NCI-H748 treated with DMSO at 0.1 percent for 48 hours (cell line): ENCODE results near the gene ZNF746.
"Not testable (repeated sequence)": the region's sequence is repeated elsewhere in the genome, so short reads cannot be mapped to it uniquely, and the experiment has no call there.

Source experiments
- DNase-seq: peaks from one replicate; lab custom pipeline; 2025; lab: John Stamatoyannopoulos, UW

Gene ZNF746

DNA sequence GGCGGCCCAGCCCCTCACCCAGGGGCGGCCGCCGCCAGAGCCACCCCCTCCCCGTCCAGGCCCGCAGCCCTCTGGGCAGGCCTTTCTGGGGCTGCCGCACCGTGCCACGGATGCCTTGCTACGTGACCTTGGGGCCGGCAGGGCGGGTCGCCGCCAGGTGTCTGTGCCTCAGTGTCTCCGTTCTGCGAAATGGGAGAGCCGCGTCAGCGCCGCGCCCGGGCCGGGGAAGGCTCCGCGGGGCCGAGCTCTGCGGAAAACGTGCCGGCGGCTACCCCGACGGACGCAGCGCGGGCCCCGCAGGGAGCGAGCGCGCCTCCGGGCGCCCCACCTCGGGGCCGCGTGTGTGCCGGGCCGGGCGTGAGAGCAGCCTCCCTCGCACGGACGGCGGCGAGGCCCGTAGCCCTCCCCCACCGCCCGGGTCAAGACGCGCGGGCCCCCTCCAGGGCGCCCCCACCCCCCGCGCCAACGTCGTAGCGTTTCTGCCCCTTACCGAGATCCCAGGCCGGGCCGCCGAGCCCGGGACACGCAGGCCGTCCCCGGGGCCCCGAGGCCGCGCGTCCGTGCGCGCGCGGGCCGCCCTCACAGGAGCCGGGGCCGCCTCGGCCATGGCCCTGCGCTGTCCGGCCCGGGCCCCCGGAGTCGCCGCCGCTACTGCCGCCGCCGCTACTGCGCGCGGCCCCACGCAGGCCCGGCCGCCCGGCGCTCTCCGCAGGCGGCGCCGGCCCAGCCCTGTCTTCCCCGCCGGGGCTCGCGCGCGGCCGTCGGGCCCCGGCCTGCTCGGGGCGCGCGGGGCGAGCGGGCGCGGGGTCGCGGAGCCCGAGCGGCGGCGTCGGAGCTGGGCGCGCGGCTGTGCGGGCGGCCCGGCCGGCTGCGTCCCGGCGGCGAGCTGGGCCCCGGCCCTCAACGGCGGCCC lies 37.8 kb downstream of the ZNF746 start:
- no peak for DNase-seq

DNA sequence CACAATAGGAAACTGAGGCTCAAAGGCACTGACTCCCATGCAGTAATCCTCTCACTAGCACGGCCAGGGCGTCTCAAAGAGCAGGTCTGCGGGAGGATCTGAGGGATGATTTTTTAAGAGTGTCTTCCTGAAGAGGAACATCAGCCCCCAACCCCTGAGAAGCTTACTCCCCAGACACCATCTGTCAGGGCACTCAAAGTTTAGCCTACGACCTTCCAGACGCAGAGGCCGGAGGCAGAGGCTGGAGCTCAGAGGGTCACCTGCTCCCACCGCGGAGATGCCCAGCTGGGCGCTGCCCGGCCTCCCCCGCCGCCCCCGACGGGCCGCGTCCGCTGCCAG lies 38.4 kb downstream of the ZNF746 start:
- DNase-seq = no peak

DNA sequence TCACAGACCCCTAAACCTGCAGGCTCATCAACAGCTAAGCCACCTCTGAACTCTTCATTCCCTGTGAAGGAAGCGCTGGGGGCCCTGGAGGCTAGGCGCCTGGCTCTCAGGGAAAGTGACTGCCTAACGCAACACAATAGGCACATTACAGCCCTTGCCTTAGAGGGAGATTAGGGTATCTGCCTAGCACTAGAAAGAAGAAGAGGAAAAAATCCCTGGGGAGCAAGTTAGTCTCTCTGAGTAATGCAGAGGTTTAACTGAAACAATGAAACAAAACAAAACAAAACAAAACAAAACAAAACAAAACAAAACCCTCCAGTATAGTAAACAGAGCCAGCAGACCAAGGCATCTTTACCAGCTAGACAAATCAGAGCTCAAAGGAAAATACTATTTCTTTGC lies 39.4 kb downstream of the ZNF746 start:
- no peak for DNase-seq

GRCh38 chr7:149457766-149458165 lies 39.8 kb downstream of the ZNF746 start:
- DNase-seq = no peak

DNA sequence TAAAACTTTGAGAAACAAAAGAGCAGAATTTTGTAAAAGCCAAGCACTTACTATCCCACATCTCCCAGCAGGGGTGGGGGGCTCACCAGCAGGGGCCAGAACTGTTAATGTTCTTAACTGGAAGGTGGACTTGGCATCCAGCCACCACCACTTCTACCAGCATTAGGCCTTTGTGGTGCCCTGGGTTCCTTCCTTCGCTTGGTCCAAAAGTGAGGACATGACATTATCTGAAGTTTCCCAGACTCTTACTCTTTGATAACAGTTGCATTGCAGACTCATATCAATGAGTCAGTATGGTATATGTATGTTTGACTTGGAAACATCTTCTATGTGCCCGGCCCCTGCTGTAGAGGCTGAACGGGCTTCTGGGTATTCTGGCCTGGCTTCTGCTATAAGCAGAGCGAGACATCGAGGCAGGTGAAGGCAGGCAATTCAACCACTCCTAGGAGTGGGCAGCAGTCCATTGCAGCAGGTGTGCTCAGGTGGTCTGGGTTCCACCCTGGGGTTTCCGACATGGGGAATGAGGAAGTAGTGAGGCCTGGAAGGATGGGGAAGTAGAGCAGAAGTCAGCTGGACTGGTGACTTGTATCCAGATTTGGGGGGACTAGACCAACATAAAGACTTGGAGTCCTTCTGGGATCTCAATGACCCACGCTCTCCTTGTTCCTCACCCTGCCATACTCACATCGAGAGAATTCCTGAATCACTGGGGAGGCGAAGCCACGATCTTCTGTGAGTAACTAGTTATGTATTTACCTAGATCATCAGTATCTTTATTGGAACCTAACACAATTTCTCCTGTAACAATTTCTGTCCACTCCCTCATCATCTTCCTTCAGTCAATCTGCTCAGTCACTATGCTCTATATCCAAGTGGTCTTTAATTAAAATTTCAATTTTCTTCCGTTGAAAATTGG lies 40.8 kb downstream of the ZNF746 start:
- DNase-seq = no peak

- DNase-seq = no peak
Measured at GRCh38 chr7:149455175-149455950, 42.2 kb downstream of the ZNF746 start.

- no peak for DNase-seq
Measured at GRCh38 chr7:149454750-149455149, 42.9 kb downstream of the ZNF746 start.

GRCh38 chr7:149454006-149454405 lies 43.6 kb downstream of the ZNF746 start:
- DNase-seq = no peak

GRCh38 chr7:149450821-149451220 lies 46.8 kb downstream of the ZNF746 start:
- DNase-seq = no peak

DNA sequence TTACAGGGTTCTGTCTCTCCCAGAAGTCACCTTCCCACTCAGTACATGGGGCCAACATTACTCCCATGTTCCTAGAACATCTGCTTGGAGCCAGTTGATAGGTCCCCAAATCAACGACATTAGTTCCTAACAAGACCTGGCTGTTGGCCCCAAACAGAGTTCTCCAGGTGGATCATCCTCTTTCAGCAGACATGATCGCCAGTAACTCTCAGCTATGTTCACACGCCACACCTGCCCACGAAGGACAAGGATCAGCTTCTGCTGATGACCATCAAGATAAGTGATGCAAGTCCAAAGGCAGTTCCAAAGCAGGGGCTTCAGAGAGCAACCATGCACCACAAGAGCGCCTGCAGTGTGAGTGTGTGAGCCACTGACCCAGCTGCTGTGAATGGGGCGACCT lies 47.7 kb downstream of the ZNF746 start:
- no peak for DNase-seq

DNA sequence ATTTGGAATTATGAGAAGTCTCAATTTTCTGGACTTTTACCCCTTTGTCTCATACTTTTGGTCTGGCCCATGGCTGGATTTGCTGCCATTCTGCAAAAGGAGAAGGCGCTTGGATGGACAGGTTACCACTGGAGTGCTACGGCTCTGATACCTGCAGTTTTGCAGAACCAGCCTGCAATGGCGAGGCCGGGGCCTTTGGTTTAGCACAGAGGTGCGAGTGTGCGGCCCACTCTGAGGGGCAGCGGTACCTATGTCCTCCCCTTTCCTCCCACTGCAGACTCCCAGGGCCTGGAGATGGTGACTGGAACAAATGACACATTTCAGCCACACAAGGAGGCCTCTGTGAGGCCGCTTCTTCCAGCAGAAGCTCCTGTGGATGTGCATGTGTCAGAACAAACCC lies 48.6 kb downstream of the ZNF746 start:
- no peak for DNase-seq

GRCh38 chr7:149446026-149446425 lies 51.6 kb downstream of the ZNF746 start:
- not testable (repeated sequence) for DNase-seq

GRCh38 chr7:149444287-149444686 lies 53.3 kb downstream of the ZNF746 start:
- DNase-seq = no peak

DNA sequence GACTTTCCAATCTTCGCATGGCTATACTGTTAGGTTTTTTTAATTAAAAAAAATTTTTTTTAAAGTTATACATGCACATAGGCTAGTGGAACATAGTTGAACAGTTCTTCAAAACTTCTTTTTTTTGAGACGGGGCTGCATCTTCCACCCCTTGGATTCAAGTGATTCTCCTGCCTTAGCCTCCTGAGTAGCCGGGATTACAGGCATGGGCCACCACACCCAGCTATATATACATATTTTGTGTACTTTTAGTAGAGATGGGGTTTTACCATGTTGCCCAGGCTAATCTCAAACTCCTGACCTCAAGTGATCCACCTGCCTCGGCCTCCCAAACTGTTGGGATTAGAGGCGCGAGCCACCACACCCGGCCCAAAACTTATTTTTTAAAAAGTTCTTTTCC lies 54.1 kb downstream of the ZNF746 start:
- DNase-seq = no peak

DNA sequence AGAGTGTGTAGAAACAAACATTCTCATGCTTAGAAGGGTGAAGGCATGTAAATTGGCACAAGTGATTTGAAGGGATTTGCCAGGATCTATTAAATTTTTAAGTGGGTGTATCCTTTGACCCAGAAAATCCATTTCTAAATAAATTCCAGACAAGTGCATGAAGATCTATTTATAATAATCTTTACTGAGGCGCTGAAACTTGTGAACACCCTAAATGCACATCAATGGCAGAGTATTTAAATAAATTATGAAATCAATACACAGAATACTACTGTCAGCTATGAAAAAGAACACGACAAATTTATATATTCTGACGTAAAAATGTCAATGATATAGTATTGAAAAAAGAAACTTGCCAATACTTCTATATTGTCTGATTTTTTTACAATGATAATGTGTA lies 54.7 kb downstream of the ZNF746 start:
- no peak for DNase-seq

- no peak for DNase-seq
Measured at GRCh38 chr7:149440222-149440621, 57.4 kb downstream of the ZNF746 start.

GRCh38 chr7:149436358-149436757 lies 61.3 kb downstream of the ZNF746 start:
- DNase-seq = no peak

DNA sequence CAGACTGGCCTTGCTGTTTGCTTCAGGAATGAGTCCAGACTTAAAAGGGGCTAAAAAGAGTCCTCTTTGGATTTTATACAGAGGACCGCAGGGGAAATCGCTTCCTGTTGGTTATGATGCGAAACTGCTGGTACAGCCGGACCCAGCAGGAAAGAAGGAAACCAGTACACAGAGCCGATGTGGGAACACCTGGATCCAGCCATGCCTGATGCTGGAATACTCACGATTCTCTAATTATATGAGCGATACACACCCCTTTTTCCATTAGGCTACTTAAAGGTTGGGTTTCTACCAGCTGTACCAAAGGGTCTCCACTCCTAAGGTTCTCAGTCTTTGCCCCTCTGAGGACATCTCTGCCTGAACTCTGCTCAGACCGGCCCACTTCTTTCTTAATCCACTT lies 64.5 kb downstream of the ZNF746 start:
- DNase-seq = no peak

DNA sequence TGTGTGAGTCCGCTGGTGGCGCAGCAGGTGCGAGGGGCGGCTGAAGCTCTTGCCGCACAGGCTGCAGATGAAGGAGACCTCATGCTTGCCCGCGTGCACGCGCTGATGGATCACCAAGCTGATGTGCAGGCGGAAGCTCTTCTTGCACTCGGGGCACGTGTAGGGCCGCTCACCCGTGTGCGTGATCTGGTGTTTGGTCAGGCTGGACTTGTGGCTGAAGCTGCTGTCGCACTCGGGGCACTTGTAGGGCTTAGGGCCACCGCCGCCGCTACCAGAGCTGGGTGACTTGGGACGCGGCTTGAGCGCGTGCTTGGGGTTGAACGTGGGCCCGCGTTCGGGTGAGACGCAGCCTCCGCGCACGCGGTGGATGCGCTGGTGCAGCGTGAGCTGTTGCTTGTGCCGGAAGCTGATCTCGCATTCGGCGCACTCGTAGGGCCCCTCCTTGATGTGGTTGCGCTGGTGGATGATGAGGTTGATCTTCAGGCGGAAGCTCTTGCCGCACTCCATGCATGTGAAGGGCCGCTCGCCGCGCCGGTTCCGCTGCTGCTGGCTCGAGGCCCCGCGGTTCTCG lies 65.4 kb downstream of the ZNF746 start:
- DNase-seq = no peak

GRCh38 chr7:149431486-149432120 lies 66.0 kb downstream of the ZNF746 start:
- no peak for DNase-seq

- DNase-seq = no peak
Measured at GRCh38 chr7:149430192-149430591, 67.4 kb downstream of the ZNF746 start.
